GM23338 (cell line): Measurements from ENCODE around the gene ALDH1L2. TPM values are rescaled to one million over a fixed set of nuclear protein-coding genes. Genes with fewer than 3 reads are reported as not detected.

ENCODE experiments used
- ATAC-seq: fragments of 200-7000 bp; cut with Tn5 transposase; 3 replicates; pipeline ENCODE4 v1.9.1; 2020
- DNase-seq: peaks from one replicate; pipeline ENCODE4 v3.0.0-alpha.2; 2015; ENCODE audit warnings: low spot score
- H2AFZ ChIP-seq: fragments of 200-600 bp; sonication (generic); 2 replicates; pipeline ENCODE4 v1.8.0; 2016; ENCODE audit warnings: antibody characterized with exemption, mild to moderate bottlenecking, moderate library complexity
- H3F3A ChIP-seq: fragments of 200-600 bp; sonication (generic); replicated peaks from 2 replicates; pipeline ENCODE4 v1.8.0; 2017; ENCODE audit warnings: antibody characterized with exemption, mixed run types, low read depth
- H3K27ac ChIP-seq: fragments of 200-600 bp; sonication (generic); 2 replicates; pipeline ENCODE4 v1.6.1; 2016; ENCODE audit warnings: low read depth
- H3K27me3 ChIP-seq: fragments of 200-600 bp; sonication (generic); 2 replicates; pipeline ENCODE4 v1.8.0; 2016; ENCODE audit warnings: mild to moderate bottlenecking, mixed run types, moderate library complexity; ENCODE audit not compliant: insufficient read depth
- H3K36me3 ChIP-seq: fragments of 200-600 bp; sonication (generic); 2 replicates; pipeline ENCODE4 v1.8.0; 2016; ENCODE audit warnings: mild to moderate bottlenecking; ENCODE audit not compliant: insufficient read depth
- H3K4me1 ChIP-seq: fragments of 200-600 bp; sonication (generic); 2 replicates; pipeline ENCODE4 v1.8.0; 2016; ENCODE audit warnings: mild to moderate bottlenecking, moderate library complexity; ENCODE audit not compliant: insufficient read depth
- H3K4me2 ChIP-seq: fragments of 200-600 bp; sonication (generic); 2 replicates; pipeline ENCODE4 v1.7.1; 2017; ENCODE audit warnings: mixed run types
- H3K4me3 ChIP-seq: fragments of 200-600 bp; sonication (generic); 2 replicates; pipeline ENCODE4 v1.6.1; 2016; ENCODE audit warnings: mixed run types
- H3K79me2 ChIP-seq: fragments of 200-600 bp; sonication (generic); replicated peaks from 2 replicates; pipeline ENCODE4 v1.8.0; 2017; ENCODE audit warnings: mild to moderate bottlenecking; ENCODE audit not compliant: insufficient read depth
- H3K9me2 ChIP-seq: fragments of 200-600 bp; sonication (generic); 2 replicates; pipeline ENCODE4 v1.8.0; 2017; ENCODE audit not compliant: insufficient read depth
- H4K20me1 ChIP-seq: fragments of 200-600 bp; sonication (generic); replicated peaks from 2 replicates; pipeline ENCODE4 v1.8.0; 2017; ENCODE audit warnings: mild to moderate bottlenecking; ENCODE audit not compliant: insufficient read depth
- H3K27ac Mint-ChIP-seq: 2 replicates; pipeline ENCODE4 v1.8.0; 2020; ENCODE audit warnings: inconsistent platforms, mild to moderate bottlenecking, moderate library complexity, mixed read lengths
- H3K27me3 Mint-ChIP-seq: 3 replicates; pipeline ENCODE4 v1.8.0; 2022; ENCODE audit warnings: low read depth, mild to moderate bottlenecking, moderate library complexity, mixed read lengths, inconsistent platforms; ENCODE audit not compliant: insufficient read depth, poor library complexity
- H3K36me3 Mint-ChIP-seq: 3 replicates; pipeline ENCODE4 v1.8.0; 2021; ENCODE audit warnings: low read depth, mild to moderate bottlenecking, inconsistent platforms, moderate library complexity, mixed read lengths
- H3K4me1 Mint-ChIP-seq: 3 replicates; pipeline ENCODE4 v1.8.0; 2020; ENCODE audit warnings: mild to moderate bottlenecking, inconsistent platforms, mixed read lengths
- H3K4me3 Mint-ChIP-seq: 3 replicates; pipeline ENCODE4 v1.8.0; 2021; ENCODE audit warnings: moderate library complexity, mild to moderate bottlenecking, inconsistent platforms, mixed read lengths
- H3K9me3 Mint-ChIP-seq: 3 replicates; pipeline ENCODE4 v1.8.0; 2020; ENCODE audit warnings: moderate library complexity, mild to moderate bottlenecking, inconsistent platforms, mixed read lengths
- CREB1 ChIP-seq: fragments of 250-450 bp; sonication (Bioruptor Pico); IDR thresholded peaks from 2 replicates; pipeline ENCODE4 v1.5.0; 2020; ENCODE audit warnings: low read depth, mild to moderate bottlenecking, moderate library complexity
- CTCF ChIP-seq, 2 experiments: fragments of 200-600 bp in 1 of 2; sonication (generic) in 1 of 2; conservative IDR thresholded peaks; 2 replicates each; pipeline versions ENCODE4 v1.5.1 to v1.6.1; 2016 to 2017; ENCODE audit warnings: antibody characterized with exemption in 2 of 2, low read depth in 2 of 2, mild to moderate bottlenecking in 2 of 2, moderate library complexity in 1 of 2
- ETS1 ChIP-seq: IDR thresholded peaks from 2 replicates; pipeline ENCODE4 v1.6.1; 2016; ENCODE audit warnings: antibody characterized with exemption
- EZH2 ChIP-seq: fragments of 200-600 bp; sonication (generic); IDR thresholded peaks from one replicate; pipeline ENCODE4 v1.8.0; 2017; ENCODE audit warnings: antibody characterized with exemption, mild to moderate bottlenecking, low read depth; ENCODE audit not compliant: unreplicated experiment
- EZH2phosphoT487 ChIP-seq: fragments of 200-600 bp; sonication (generic); IDR thresholded peaks from one replicate; pipeline ENCODE4 v1.8.1; 2018; ENCODE audit warnings: antibody characterized with exemption; ENCODE audit not compliant: unreplicated experiment
- JUNB ChIP-seq: IDR thresholded peaks from one replicate; pipeline ENCODE4 v1.6.1; 2016; ENCODE audit warnings: antibody characterized with exemption; ENCODE audit not compliant: unreplicated experiment
- NANOG ChIP-seq: IDR thresholded peaks from 2 replicates; pipeline ENCODE4 v1.6.1; 2016; ENCODE audit warnings: antibody characterized with exemption, borderline replicate concordance
- POLR2AphosphoS5 ChIP-seq: IDR thresholded peaks from 2 replicates; pipeline ENCODE4 v1.6.1; 2016; ENCODE audit warnings: antibody characterized with exemption, low read depth
- ZNF331 ChIP-seq: fragments of 250-450 bp; sonication (Bioruptor Pico); IDR thresholded peaks from 2 replicates; pipeline ENCODE4 v1.5.0; 2020; ENCODE audit warnings: low read depth, mild to moderate bottlenecking, moderate library complexity
- polyA plus RNA-seq: library from polyadenylated mRNA; unstranded; fragments of >200 nt; fragmentation: Nextera tagmentation; extraction: Ambion mirVana; gene quantifications from 2 replicates; pipeline ENCODE4 v1.2.1, GENCODE V29; 2016
- total RNA-seq: library from RNA; depleted of rRNA; stranded (reverse); fragments of >200 nt; shearing (Covaris generic); gene quantifications from 2 replicates; pipeline ENCODE4 v1.2.3, GENCODE V29; 2014

Gene ALDH1L2
- total and polyA plus RNA-seq, 2 experiments from 2014 or later = 5.8 to 9.1 TPM

- ATAC-seq = peak; percentile 96
- peaks cover 39% of the 10 kb centered on the region for H3K4me1 ChIP-seq
These were observed 23.5 kb upstream of the ALDH1L2 start, which contains the start of gene WASHC4 for GRCh38 chr12:105107494-105108371. WASHC4 (plus strand) TSS chr12:105107731; CDS start chr12:105107801, 70 bp downstream.

GRCh38 chr12:105107171-105107493 lies 22.9 kb upstream of the ALDH1L2 start:
- peak overlapping the region; percentile 87 for H3K4me2 ChIP-seq
- no peaks in the 10 kb centered on the region for H3F3A ChIP-seq
- H3K27me3 ChIP-seq = no peaks in the 10 kb centered on the region
- H3K79me2 ChIP-seq = peaks cover 41% of the 10 kb centered on the region
- peak overlapping the region; percentile 72 for H3K4me3 ChIP-seq
- H3K36me3 Mint-ChIP-seq = peaks cover 5% of the 10 kb centered on the region
- peak overlapping the region; percentile 98 for H3K27ac Mint-ChIP-seq
- TF ChIP-seq POLR2AphosphoS5 (no peak), CTCF (conservative IDR thresholded peaks at IDR 0.05; ENCODE audit: low read depth in 2 of 2) (no peak), ETS1 (no peak), CREB1 (no peak), EZH2 (no peak), ZNF331 (no peak), EZH2phosphoT487 (no peak), NANOG (no peak), JUNB (no peak)
- peaks cover 37% of the 10 kb centered on the region for H3K4me1 Mint-ChIP-seq
- H3K4me3 Mint-ChIP-seq = peak overlapping the region; percentile 88
- no peaks in the 10 kb centered on the region for H3K9me2 ChIP-seq
- H3K4me1 ChIP-seq = peaks cover 33% of the 10 kb centered on the region
- H3K9me3 Mint-ChIP-seq = no peaks in the 10 kb centered on the region
- H3K36me3 ChIP-seq = no peaks in the 10 kb centered on the region
- no peaks in the 10 kb centered on the region for H3K27me3 Mint-ChIP-seq
- peak overlapping the region; percentile 72; the same call in 1 of the 2 replicates for H3K27ac ChIP-seq
- peak; percentile 68 for DNase-seq
- peak overlapping the region; percentile 94 for H2AFZ ChIP-seq
- peaks cover 7% of the 10 kb centered on the region; the same call in 1 of the 2 replicates for H4K20me1 ChIP-seq
- peak; percentile 39 for ATAC-seq

More at GRCh38 chr12:105107494-105108371, 23.5 kb upstream of the ALDH1L2 start, which contains the start of gene WASHC4:
- H3K27ac Mint-ChIP-seq = peak within 1 kb of the TSS; percentile 98
- H3K27me3 Mint-ChIP-seq = no peaks in the 10 kb centered on the region
- peaks cover 42% of the 10 kb centered on the region for H3K4me1 Mint-ChIP-seq
- Histone ChIP-seq H3K27ac (peak within 1 kb of the TSS; percentile 83), H3F3A (no peaks in the 10 kb centered on the region), H3K36me3 (no peaks in the 10 kb centered on the region), H2AFZ (peak within 1 kb of the TSS; percentile 94), H3K27me3 (no peaks in the 10 kb centered on the region), H4K20me1 (peaks cover 7% of the 10 kb centered on the region; the same call in 1 of the 2 replicates), H3K9me2 (no peaks in the 10 kb centered on the region), H3K4me2 (peak within 1 kb of the TSS; percentile 87), H3K79me2 (peaks cover 47% of the 10 kb centered on the region), H3K4me3 (peak within 1 kb of the TSS; percentile 72)
- DNase-seq = peak; percentile 96
- no peaks in the 10 kb centered on the region for H3K9me3 Mint-ChIP-seq
- peak; percentile 78 for TF ChIP-seq CREB1
- no peak for TF ChIP-seq NANOG
- TF ChIP-seq ETS1 = peak; percentile 85
- TF ChIP-seq POLR2AphosphoS5 = peak; percentile 97
- TF ChIP-seq EZH2phosphoT487 = no peak
- H3K4me3 Mint-ChIP-seq = peak within 1 kb of the TSS; percentile 88
- H3K36me3 Mint-ChIP-seq = peaks cover 10% of the 10 kb centered on the region
